DMS 273 treated with DMSO at 0.1 percent for 48 hours (cell line): ENCODE data around the gene ADAMTS8.
"Not testable (repeated sequence)": the region's sequence is repeated elsewhere in the genome, so short reads cannot be mapped to it uniquely, and the experiment has no call there.

Experiments used
- DNase-seq: peaks from one replicate; lab custom pipeline; 2025; lab: John Stamatoyannopoulos, UW

ADAMTS8 gene

DNA sequence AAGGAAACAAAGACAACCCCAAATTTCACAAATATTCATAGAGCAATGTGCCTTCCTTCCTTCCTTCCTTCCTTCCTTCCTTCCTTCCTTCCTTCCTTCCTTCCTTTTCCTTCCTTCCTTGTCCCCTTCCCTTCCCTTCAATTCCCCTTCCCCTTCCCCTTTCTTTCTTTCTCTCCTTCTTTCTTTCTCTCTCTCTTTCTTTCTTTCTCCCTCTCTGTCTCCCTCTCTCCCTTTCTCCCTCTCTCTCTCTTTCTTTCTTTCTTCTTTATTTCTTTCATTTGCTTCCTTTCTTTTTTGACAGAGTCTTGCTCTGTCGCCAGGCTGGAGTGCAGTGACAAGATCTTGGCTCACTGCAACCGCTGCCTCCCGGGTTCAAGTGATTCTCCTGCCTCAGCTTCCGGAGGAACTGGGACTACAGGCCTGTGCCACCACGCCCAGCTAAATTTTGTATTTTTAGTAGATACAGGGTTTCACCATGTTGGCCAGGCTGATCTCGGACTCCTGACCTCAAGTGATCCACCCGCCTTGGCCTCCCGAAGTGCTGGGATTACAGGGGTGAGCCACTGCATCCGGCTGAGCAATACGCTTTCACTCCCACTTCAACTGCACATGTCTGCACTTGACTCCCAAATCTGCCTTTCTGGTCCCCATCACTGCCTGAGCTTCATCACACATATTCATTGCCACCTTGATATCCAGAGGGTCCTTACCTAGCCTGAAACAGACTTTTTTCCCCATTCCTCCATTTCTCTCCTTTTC, 10.2 kb upstream of the ADAMTS8 start:
- DNase-seq: not testable (repeated sequence)

DNA sequence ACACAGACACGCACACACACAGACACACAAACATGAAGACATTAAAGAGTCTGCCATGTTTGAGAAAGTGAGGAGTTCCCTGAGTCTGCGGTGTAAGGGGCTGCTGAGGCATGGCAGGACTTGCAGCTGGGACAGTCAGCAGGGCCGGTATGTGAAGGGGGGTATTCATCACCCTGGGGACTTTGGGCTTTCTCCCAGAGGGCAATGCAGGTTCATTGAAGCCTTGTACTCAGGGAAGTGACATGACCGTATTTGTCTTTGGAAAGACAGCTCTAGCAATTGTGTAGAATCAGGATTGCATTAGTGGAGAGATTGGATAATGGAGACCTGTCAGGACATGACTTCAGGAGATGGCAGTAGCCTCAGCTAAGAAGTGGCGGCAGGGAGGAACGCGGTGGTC, 9.4 kb upstream of the ADAMTS8 start:
- DNase-seq: no peak

DNA sequence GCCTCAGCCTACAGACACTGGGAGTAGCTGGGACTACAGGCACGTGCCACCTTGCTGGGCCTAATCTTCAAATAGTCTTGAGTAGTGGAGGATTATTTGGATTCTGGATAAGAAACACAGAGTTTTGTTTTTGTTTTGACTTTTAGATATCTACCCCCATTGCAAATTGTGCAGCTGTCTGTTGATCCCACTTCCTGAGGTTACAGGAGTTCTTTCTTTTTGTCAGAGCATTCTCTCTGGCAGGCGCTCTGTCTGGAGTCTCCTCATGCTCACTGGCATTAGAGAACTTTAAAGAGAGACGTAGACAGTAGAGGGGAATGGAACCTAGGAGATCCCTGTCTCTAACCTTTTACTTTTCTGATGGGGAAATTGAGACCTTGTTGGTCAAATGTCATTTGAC, 7.8 kb upstream of the ADAMTS8 start:
- DNase-seq: no peak

DNA sequence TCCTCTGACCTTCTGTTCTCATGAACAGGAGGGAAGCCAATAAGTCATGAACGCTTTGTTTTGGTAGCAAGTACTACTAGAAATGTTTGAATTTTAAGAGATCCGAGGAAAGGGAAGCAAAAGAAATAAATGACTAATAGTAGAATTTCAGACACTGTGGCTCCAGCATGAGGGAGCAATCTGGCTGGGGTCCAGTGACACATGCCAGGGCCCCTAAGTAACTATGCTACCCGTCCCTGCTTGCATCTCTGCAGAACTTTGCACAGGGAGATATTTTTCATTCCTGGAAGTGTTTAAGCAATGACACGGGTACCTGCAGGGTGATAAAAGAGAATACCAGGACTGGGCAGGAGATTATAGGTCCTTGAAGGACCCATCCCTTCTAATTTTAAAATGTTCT, 7.3 kb upstream of the ADAMTS8 start:
- DNase-seq: no peak

DNA sequence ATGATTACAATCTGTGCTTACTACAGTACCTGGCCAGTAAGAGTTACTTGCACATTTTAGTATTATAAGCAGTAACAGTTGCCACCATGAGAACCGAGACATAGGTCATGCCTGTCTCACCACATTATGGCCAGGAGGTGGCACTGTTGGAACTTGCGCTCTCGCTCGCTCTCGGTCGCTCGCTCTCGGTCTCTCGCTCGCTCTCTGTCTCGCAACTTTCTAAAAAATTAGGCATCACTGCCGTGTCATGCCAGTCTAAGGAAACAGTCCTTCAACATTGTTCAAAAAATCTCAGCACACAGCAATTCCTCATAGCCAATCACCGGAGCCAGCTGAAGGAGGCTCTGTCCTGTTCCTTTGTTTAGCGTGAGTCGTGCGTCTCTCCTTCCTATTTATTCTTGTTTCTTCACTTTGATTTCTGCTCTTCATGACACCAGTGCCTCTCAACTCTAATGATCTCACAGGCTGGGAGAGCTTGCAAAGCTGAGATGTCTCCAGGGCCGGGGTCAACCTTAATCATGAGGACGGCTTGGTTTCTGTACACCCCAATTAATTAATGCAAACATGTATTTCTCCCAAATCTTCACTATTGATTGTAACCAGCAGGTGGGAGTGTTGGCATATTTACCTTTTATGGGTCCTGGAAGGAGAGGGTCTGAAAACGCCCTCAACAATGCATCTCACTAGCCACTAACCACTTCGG, 6.3 kb upstream of the ADAMTS8 start:
- peak; percentile 33 for DNase-seq

DNA sequence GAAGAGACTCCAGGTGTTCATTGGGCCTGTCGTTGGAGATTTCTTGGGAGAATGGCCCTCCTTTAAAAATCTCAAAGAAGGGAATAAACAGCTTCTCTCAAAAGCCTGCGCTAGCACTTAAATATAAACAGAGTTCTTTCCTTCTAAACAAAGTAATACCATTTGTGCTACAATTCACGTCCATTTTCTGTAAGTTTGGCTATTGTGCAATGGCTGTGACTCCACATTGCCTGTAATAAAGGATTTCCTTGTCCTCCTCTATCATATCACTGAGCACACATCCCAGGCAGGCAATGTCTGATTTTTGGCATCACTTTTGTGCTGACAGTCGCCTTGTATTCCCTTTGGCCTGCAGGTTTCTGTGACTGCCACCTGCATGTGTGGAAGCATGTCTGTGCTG, 4.9 kb upstream of the ADAMTS8 start:
- no peak for DNase-seq

DNA sequence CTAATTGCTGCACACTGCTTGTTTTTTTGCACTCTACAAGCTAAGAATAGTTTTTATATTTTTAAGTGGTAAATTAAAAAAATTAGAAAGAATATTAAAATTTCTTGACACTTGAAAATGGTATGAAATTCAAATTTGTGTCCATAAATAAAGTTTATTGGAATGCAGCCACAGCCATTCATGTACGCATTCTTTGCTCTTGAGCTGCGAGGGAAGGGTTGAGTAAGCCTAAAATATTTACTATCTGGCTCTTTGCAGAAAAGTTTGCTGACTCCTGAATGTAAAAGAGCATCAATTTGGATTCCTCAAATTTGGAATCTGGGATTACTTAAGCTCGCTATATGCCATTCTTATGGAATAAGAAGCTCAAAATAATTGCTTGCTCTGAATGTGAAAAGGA, 3.4 kb upstream of the ADAMTS8 start:
- DNase-seq: no peak

DNA sequence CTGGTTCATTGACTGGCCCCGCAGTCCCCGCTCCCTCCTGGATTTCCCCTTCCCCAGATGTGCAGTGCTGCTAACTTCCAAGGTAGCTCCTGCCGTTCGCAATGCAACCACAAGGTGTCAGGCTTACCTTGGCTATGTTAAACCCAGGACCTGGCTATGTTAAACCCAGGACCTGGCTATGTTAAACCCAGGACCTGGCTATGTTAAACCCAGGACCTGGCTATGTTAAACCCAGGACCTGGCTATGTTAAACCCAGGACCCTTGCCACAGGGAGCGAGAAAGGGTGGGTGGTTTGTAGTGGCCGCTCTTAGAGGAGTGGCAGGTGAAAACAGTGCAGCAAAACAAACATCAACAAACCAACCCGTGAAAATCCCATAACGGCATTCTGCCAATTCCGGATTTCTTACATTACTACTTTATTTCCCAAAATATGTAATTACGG, 2.9 kb upstream of the ADAMTS8 start:
- no peak for DNase-seq

DNA sequence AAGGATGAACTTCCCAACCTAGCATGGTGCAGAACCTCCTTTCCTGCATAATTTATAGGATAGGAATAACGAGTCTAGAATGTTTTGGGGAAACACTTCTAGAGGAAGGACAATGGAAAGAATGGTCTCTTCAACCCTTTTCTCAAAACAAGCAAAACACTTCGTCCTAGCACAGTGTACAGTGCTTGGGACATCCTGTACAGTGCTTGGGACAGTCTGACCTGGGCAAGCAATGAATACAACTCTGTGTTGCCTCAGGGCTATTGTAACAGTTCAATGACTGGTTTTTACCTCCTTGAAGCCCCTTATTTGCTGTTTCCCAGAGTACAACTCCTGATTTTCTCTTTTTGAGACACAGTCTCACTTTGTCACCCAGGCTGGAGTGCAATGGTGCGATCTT, 1.6 kb upstream of the ADAMTS8 start:
- DNase-seq: no peak

DNA sequence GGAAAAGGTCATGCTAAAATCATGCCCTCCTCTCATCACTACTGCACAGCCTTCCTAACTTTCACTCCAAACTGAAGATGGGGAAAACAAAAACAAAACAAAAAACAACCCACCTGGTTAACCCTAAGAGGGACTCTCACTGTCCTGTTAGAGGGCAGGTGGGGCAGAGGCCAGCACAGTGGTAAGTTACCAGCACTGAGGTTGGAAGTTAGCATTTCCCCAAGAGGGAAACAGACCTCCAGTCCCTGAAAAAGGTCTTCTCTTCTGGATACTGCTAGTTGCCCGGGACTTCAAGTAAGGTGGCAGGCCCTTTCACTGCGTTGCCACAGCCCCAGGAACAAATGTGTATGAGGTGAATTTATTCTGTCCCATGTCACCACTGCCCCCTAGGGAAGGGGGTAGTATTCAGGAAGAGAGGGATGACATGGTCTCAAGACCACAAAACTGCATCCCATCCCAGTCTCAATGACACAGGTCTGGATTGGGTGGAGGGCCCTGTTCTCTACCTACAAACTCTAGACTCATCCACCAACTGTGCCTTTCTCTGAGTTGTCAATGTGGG, 792 bp upstream of the ADAMTS8 start:
- DNase-seq: no peak

DNA sequence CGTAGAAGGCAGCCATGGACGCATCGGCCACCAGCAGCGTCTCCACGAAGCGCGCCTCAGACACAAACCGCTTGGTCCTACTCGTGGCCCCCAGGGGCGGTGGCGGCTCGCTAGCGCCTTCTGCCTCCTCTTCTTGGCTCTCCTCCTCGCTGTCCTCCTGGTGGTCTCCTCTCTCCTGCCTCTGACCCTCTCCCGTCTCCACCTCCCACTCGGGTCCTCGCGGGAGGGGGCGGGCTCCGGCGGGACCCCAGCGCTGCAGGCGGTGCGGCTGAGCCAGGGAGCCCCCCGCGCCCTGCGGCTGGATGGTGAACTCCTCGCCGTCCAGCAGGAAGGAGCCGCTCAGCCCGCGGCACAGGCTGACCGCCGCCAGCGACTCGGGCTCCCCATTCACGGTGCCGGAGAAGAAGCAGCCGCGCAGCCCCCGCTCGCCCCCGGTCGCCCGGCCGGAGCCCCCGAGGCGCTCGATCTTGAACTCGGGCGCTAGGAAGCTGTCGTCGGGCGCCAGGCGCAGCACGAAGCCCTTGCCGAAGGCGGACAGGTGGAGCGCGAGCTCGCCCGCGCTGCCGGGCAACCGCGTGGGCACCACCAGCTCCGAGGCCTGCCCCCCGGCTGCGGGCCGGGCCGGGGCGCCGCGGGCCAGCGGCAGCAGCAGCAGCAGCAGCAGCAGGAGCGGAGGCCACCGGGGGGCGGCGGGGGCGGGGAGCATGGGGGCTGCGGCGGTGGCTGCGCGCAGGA, 661 bp downstream of the ADAMTS8 start:
- DNase-seq: no peak

DNA sequence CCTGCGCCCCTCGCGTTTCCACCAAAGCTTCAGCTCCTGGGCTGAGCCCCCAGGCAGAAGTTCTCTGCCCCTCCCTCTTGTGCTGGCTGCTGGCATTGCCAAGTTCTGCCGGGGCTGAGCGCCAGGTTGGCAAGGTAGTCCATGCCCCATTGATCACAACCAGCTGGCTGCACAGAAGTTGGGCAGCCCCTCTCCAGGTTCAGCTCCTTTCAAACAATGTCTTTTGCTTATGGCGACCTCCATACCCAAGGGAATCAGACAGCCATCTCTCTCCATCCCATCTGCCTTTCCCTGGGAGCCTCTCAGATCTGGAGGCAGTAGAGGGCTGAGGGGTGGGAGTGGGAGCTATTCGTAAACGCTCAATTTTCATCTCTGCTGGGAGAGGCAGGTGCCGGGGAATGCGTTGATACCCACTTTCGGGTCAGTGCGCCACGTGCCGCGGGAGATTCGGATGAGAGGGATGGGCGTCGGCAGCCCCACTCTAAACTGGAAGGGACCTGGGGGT, 1.5 kb downstream of the ADAMTS8 start:
- no peak for DNase-seq

DNA sequence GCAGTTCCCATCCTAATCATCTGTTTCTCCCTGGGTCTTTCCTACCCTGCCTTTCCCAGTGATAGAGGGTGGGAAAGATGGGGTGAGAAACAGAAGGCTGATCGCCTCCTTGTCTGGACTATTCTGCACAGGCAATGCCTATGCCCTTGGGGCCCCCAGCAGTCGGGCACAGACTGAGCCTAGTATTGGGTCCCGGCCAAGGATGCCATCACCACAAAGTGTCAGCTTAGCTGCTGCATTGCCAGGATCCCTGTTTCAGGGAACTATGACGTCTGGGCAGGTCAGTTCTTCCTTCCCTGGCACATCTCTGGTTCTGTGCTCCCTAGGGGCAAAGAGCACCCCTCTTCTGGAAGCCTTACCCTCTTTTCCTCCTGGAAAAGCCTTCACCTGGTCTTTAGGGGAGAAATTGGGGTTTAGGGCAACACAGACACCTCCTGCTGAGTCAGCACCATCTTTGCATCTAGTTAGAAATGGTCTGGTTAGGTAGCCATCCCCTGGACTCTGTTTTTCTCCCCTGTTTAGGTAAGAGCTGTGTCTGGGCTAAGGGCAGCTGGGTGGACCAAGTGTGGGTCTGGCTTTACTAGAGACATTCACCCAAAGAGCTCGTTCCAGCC, 2.1 kb downstream of the ADAMTS8 start:
- DNase-seq: no peak

DNA sequence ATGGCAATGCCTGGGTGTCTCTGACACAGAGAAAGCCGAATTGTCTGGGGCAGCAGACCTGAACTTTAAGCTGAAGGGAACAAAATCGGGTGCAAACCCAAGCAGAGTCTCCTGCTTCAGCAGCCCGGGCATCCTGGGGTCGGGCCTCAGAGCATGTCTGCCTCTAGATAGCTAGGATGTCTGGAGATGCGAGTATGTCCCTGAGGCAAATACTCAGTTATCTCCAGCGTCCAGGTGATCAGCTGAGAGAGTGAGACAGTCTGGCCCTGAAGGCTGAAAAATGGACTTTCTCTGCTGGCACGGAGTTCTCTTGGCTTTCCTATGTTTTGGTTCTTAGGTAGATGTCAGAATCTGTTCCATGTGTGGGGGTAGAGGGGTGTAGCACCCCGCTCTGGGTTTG, 3.3 kb downstream of the ADAMTS8 start:
- no peak for DNase-seq

DNA sequence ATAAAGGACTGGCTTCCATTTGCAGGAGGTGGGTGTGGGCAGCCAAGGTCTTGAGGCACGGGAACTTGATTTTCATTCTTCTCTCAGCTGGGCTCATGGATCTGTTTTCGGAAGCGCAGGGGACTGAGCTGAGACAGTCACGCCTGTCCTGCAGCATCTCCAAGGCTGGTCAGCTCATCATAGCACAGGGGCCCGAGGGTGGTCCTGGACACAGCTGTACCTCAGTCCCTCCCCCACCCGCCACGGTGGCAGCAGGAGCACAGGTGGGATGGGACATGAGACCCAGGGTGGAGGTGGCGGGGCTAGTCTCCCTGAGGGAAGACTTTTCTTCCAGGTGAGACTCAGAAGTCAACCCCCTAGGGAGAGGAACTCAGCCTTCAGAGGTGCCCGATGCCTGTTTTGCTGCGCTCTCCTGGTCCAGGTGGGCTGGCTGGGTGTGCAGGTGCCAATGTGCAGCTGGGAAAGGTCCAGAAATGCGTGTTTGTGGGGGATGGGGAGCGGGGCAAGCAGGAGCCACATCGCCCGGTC, 3.7 kb downstream of the ADAMTS8 start:
- DNase-seq: no peak

DNA sequence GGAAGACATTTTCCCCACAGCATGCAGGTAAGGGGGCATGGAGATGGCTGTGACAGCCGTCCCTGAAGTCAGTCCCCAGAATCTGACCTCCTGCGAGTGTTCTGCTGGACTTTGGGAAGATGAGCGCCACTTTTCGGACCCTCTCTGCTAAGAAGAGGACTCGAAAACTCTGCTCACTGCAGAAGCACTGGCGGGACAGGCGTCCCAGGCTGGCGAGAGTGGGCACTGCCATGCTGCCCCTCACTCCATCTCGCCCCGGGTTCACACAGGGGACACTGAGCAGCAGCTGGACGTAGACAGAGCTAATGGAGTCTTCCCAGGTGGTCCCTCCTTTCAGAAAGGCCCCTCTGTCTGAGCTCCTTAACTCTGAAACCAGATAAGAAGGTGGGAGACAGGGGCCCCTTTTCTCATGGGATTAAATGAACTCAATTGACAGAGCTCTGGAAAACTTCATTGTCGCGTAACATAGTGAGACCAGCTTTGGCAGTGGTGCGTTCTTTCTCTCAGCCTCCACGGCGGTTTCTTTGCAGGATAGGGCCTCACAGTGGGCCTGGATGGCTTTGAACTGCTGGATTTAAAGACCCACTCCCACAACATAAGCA, 4.8 kb downstream of the ADAMTS8 start:
- no peak for DNase-seq

DNA sequence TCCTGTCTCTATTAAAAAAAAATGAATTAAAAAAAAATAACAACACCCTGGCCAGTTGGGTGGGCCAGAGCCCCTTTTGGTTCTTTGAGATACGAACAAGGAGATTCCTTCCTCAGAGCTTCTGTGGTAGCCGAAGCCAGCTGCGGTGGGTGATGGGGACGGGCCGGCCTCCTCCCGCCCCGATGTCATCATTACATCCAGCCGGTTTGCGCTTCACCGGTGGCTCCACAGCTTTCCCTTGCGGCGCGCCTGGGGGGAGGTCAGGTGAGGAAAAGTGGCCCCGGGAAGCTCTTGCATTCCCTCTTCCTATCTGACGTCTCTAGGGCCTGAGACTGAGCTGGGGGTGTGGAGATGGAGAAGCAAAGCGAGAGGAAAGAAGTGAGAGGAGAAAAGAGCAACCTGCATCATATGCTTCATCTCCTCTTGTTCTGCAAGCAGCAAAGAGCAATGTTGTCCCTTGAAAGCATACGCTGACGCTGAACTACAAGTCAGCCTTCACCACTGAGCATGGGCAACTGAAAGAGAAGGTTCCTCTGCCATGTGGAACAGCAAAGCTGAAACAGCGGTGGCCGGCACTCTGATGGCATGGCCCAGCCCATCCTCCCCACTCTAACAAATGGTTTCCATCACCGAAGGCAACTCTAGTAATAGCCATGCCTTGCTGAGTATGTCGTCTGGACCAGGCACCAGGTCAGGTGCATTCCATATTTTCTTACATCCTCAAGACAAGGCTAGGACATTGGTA, 6.0 kb downstream of the ADAMTS8 start:
- no peak for DNase-seq

DNA sequence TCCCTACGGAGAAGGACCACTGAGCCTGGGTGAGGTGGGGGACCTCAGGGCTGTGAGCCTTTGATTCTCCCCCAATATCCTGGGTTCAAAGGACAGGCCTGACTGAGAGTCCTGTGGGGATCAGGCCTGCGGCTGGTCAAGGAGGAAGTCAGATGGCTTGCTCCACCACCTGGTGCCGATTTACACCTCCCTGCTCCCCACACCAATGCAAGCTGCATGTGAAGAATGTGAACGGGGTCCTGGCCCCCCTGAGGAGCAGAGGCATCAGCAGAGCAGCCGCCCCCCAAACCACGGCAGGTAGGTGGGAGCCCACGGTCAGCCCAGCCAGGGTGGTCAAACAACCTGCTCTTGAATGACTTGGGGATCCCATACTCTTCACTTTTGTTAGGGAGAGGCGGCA, 6.7 kb downstream of the ADAMTS8 start:
- no peak for DNase-seq

DNA sequence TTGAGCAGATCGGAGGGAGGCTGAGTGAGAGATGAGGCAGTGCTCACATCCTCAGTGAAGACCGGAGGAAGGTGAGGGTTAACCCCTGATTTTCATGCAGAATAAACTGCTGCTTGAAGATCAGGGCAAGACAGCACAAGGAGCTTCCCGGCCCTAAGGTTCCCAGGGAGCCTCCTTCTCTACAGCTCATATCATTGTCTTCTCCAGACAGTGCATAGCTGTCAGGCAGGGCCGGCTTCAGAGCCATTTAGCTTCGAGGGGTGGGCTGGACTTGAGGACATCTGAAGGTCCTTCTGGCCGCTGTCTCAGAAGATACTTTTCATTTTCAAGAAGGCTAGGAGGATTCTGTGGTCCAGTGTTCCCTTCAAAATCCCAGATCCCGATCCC, 7.2 kb downstream of the ADAMTS8 start:
- DNase-seq: no peak

DNA sequence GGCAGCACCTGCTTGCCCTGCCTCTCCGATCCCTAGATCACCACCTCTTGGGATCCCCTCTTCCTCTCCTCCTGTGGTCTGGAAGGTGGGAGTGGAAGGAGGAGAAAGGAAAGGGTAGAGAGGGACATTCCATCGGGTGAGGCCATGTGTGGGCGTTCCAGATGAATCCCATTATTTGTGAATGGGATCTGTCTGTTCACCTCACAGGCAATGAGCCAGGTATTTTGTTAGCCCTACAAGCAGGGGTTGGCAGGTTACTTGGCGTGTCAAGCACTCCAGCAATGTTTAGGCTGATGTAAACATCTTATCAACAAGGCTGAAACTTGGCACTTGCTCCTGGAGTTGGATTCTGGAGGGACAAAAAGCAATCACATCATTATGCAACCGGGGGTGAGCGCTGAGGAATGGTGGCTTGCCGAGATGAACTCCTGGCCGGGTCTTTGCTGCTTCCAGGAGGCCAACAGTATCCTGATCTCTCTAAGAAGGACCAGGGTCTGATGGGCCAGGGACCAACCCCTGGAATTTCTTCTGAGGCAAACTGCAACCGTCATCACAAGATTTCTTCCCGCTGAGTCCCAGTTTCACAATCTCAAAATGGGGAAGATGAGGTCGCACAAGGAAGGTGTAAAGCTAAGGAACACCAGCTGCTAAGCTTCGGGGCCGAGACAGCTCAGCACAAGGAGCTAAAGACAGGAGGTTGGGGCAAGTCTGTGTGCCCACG, 7.8 kb downstream of the ADAMTS8 start:
- DNase-seq: no peak
